Measurements from ENCODE around the gene PHLPP1.

Gene PHLPP1

DNA sequence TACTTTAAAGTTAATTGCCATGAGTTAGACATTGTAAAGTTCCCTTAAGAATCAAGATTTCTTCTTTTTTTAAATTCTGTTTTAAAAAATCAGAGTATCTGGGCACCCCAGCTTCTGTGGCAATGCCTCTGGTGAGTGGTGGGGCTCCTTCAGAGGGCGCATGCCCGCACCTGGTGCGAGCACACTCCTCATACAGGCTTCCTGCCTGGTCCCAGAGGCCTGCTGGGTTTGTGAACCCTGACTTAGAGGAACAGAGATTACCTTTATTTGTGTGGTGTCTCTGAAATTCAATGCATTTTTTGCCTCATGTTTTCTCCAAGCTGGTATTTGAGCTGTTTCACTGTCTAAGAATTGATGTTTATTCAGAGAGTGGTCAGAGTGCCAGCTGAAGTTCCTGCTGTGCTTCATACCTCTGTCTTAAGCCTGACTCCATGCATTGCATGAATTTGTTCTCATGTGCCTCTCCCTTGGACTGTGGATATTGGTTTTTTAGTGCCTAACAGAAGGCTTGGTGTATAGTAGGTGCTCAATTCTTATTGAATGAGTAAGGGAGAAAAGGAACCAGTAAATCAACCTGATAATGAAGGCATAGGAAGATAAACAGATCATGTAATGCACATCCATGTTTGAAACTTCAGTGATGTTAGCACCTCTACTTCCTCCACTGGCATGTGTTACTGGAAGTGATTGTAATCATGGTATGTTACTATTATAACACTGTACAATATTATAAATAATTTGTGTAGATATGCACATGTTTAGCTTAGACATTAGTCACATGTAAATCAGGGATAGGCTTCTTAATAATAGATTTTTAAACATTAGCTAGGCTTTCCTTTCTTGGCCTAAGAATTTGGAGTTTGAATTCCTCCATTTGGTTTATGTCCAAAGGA, 29.0 kb downstream of the PHLPP1 start:
- DNase-seq, result no peak

DNA sequence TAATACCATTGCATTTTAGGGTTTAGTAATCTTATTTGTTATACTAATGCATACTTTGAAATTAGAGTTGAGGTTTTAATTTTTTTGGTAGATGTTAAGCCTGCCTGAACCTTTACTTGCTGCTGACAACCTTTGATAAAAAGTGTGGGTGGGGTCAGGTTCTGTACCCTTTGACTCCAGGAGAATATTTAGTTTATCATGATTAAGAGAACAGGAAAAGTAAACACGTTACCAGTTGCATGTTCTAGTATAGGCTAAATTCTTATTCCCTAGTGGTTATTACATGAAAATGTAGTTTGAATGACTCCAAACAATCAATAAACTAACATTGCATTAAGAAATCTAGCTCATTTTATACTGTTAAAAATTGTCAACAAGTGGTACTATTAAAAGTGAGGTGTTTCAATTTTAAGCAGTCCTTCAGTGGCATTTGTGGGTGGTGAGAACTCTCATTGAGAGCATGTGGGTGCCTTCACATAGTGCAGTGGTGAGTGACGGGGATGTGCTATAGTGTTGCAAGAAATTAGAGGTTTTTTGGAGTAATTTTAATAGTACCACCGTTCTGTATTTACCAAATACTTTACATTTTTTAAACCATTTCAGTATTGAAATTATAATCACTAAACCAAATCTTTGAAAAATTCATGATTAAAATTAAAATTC, 29.9 kb downstream of the PHLPP1 start:
- DNase-seq, result no peak

DNA sequence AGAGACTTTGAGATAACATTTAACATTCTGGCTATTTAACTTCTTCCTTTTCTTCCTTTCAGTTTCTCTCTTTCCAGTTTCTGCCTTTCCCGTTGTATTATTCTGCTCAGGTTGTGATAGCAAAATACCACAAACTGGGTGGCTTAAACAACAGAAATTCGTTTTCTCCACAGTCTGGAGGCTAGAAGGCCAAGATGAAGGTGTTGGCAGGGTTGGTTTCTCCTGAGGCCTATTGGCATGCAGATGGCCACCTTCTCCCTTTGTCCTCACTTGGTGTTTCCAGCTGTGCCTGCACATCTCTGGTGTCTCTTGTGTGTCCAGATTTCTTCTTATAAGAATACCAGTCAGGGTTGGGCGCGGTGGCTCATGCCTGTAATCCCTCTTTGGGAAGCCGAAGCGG, 34.0 kb downstream of the PHLPP1 start:
- DNase-seq, result no peak

DNA sequence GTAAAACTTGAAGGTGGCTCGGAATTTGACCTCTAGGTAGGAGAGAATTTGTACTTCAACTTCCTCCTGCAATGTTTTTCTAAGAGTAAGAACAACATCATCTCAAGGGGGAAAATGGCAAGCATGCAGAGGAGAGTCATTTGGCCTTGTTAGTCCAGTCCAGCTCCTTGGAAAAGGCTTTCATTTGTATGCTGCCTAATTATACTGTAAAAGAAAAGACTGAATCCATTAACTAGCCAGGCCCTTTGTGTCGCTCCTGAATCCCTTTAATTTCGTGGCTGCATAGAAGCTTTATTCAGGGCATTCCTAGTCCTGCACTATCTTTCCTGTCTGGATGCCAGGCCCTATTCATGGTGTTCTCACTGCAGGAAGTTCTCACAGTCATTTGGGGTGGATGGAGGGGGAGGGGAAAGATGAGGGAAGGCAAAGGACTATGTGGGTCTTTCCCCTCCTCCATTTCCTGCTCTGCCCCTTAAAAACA, 36.0 kb downstream of the PHLPP1 start:
- no peak for DNase-seq

DNA sequence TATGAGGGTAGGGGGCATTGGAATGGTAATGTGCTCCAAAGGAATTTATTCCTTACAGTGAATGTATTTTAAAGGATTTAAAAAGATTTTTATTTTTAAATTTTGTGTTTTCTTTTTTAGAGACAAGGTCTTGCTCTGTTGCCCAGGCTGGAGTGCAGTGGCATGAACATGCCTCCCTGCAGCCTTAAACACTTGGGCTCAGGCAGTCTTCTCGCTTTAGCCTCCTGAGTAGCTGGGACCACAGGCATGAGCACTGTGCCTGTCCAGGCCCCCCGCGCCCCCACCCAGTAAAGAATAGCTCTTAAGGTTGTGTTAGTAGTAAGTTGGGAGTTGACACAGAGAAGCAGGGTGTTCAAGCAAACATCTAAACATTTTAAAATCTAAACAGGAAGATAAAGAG, 36.6 kb downstream of the PHLPP1 start:
- DNase-seq, result no peak

DNA sequence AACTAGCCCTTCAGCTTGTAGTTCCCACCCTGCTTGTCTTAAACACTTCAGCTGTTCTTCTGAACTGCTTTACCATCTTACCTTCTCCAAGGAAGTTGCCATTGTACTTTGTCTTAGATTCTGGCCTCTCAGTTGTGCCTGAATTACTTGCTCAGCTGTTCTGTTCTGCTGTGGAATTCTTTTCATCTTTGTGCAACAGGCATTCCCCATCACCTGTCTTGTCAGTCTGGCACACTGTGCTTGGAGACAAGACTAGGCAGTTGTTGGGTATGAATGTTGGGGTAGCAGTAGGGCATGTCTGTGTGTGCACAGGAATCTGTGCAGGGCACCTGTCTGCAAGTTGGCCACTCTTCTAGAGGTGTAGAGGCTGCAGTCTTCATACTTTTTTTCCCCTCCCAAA, 38.7 kb downstream of the PHLPP1 start:
- no peak for DNase-seq

DNA sequence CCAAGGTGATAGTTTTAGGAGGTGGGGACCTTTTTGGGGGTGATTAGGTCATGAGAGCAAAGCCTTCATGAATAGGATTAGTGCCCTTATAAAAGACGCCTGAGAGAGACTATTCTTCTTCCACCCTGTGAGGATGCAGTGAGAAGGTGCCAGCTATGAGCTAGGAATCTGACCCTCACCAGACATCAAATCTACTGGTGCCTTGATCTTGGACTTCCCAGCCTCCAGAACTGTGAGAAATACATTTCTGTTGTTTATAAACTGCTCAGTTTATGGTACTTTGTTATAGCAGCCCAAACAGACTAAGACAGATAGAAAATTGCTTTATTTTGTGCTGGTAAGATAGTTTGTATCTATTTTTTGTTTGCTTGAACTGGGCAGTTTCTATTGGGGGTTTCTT, 40.1 kb downstream of the PHLPP1 start:
- DNase-seq, result no peak

DNA sequence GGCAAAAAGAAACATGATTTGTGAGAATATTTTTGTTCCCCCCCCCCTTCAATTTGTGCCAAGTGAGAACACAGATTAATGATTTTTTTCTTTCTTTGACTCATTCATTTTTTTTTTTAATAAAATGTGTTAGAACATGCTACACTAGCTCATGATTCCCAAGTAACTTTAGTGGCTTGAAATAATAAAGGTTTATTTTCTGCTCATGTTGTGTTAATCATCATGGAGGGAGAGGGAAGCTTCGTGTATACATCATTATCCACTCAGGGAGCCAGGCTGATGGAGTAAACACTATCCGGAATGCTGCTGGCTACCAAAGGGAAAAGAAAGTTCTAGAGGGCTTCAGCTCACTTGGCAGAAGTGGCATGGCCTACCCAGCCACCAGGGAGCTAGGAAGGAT, 40.6 kb downstream of the PHLPP1 start:
- DNase-seq, result no peak

DNA sequence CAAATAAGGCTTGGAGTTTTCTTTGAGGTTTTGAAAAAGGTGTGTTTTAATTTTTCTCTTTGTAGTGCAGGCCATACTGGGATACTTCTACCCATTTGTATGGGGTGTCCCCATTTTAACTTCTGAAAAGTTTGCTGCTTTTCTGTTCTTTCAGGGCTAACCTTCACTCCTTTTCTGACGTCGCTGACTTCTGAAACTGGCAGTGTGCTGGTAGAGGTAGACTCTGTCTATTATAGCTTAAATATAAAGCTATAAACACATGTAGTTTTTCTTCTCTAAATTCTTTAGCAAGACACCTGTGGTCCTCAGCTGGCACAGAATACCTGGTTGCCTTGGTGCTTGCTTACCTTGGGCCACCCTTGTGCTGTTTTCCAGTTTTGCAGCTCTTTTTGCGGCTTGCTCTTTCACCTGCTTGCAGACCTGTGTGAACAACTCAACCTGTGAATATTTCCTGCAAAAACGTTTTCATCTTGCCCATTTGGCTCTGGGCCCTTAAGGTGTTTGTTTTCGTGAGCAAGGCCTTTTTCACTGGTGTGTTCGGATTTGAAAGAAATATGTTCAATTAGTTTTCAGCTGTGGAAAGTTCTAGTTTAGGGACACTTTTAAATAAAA, 42.2 kb downstream of the PHLPP1 start:
- no peak for DNase-seq

DNA sequence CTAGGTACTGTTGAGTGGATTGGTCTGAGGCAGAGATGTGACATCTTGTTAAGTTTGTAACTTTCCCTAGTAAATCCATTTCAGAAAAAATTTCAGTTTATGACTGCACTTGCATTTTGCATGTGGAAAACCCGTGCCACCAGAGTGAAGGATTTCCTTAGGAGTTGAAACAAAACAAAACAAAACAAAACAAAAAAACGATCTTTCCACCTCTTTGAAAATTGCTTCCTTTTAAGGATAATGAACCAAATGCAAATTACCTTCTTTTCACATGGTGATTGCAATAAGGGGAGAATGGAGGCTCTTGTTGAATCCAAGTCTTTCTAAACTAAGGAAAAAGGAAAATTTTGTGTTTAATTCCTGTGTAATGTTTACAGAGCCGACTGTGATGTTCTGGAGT, 43.2 kb downstream of the PHLPP1 start:
- DNase-seq, result no peak

DNA sequence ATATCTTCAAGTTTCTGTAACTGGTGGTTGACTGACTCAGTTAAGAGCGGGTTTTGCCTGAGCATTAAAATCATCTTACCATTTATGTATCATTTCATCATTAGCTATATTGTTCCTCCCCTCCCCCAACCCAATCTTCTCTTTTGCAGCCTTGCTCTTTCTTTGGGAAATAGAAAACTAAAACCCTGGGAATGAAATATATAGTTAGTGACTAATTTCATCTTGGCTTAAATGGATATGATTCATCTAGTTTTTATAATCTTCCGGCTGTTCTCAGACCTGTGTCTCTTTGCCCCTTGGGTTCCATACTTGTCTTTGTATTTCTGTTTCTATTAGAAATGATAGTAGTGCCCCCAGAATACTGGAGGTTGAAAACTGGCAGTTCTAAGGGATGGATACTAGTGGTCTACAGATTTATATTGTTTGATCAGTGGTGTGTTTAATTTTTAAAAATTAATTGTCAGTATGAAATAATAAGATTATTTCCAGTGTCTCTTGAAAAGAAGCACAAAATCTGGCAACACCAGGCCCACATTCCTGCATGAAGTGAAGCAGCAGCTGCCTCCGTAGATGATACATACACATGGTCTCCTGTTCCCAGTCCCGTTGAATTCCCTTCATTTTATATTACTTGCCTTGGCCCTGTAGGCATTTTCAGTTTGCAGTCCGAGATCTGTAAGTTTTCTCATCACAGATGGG, 44.5 kb downstream of the PHLPP1 start:
- DNase-seq, result no peak

DNA sequence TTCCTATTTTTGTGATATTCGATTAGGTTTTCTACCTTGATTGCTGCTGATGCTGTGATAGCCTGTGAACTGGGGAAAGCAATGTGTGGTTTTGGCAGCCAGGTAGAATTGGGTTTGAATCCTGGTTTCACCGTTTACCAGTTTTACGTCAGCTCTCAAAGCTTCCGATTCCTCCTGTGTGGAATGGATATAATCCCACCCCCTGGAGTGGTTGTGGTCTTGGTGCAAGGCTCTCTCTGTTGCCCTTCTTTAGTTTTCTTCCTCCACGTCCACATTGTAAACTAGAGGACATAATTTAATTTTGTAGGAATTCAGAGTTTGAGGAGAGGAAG, 45.0 kb downstream of the PHLPP1 start:
- DNase-seq, result no peak

DNA sequence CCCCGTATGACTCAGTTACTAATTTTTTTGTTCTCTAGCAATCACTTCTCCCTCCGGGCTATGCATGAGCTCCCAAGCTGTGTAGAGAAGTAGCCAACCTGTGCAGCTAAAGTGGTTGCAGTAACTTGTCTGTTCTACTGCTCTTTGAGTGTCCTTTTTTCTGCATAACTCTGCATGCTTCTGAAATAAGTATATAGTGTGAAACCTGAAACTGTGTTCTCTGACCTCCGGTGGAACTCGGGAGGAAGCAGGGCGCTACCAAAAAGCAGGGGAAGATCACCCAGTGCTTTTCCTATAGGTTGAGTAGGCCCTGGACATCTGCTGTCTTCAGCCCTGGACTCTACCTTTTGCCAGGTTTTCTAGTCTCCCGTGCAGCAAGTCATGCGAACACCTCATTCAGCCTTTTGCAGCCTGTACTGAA, 47.8 kb downstream of the PHLPP1 start:
- no peak for DNase-seq

DNA sequence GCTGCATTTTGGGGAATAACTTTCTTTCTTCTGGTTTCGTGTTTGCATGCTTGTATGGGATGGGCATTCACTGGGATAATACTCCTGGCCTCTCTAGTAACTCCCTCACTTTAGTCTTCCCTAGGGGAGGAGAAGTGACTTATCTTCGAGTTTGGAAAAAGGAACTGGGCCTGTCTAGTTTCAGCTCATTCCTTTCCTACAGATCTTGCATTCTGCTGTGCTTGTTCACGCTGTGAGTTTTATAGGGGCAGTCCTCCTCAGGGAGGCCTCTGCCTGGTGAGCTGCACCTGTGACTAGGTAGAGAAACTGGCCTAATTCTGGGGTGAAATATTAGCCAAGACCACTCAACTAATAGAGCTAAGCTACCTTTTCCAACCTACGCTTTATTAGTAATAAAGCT, 50.9 kb downstream of the PHLPP1 start:
- no peak for DNase-seq

DNA sequence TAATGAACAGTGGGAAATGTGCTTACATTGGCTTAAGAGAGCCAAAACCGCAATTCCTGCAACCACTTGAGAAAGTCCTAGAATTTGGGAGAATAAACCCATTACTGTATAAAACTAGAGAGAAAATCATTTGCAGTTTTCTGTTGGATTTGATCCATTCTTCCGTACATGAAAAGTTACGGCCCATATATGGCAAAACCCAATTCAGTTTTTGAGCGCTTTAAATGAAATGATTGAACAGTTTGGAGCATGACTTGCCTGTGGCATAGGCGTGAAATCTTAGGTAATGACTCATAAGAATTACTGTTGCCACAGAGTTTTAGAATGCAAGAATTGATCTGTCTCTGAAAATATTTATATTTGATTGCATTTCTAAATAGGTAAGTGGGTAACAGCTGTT, 52.0 kb downstream of the PHLPP1 start:
- DNase-seq, result no peak

DNA sequence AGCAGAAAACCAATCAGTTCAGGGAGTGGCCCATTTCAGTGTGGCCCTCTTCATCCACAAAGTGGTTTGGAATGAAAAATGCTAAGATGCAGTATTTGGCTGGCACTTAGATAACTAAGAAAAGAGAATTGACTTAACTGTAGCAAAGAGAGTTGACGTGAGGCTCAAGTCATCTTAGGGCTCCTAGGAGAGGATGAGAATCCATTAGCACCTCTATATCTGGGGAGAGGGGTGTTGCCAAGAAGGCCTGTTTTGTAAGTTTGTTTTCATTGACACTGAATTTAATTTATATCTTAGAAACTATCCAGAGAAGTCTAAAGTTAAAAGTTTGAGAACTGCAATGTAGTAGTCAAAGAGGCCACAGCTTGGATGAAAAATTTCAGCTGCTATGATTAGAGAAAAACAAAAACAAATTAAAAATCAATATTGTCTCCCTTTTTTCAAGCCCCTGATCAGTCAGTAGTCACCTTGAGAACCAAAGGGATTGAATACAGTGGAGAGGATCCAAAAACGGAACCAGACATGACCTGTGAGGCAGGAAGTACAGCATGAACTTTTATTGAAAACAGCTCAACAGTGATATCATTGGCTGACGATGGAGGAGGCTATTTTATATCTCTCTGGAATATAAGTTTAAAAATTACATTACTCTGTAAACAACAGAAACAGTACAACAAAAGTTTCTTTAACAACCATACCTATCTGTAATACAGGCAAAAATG, 52.7 kb downstream of the PHLPP1 start:
- DNase-seq, result no peak

DNA sequence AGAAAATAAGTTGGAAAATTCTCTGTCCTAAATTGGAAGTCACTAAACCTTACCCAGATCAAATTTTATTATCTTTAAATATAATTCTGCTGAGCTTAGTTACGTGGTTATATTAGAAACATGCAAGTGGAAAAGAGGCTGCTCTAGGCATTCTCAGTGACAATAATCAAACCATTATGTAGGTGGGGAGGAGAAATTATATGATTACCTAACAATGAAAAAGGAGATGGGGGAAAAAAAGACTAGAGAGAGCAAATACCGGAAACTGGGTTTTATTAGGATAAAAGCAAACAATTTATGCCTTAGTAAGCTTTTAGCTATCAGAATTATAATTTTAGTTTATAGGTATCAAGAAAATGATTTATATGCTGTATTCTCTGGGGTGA, 53.2 kb downstream of the PHLPP1 start:
- DNase-seq, result no peak

DNA sequence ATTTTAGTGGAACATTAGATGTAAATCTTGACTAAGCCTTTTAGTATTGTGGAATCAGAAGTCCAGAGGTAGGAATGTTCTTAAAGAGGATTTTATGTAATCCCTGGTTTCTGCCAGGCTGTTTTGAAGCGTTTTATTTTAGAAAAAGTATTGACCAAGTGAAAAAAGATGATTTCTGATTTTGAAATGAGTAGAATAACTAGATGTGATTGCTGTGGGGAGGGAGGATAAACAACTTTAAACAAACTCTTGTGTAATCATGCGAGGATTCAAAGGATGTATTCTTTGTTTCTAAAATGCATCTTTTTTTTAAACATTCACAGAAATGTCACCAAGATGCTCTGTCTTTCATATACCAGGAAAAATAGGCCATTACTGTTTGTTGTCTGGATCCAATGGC, 53.9 kb downstream of the PHLPP1 start:
- DNase-seq, result no peak

DNA sequence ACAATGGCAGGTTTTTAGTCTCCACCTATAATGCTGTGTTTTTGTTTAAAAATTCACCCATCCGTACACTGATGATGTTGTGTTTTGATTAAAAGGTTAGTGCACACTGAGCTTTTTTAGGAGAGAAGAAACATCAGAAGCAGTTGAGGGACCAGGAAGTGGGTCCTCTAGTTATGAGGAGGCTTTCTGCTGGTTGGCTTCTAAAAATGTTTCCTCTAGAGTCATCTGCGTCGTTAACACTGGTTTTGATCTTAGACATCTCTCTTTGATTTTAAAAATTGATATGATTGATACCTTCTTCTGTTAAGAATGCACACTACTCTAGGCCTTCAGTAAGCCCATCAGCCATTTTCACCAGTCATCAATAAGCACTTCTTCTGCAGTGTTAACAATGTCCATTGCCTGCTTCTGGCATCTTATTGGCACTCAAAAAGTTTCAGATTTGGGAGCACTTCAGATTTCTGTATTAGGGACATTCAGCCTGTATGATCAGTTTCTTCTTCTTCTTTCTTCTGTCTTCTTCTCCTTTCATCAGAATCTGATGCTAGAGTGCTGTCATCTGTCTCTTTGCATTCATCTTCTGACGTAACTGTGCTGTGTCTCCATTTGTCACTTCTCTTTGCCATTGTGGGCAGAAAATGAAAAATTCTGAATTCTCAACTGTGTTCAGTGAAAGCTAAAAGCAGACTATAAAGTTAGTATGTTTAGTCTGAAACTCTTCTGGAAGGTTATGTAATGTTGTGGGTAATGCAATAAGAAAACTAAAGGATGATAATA, 56.3 kb downstream of the PHLPP1 start:
- DNase-seq, result no peak

DNA sequence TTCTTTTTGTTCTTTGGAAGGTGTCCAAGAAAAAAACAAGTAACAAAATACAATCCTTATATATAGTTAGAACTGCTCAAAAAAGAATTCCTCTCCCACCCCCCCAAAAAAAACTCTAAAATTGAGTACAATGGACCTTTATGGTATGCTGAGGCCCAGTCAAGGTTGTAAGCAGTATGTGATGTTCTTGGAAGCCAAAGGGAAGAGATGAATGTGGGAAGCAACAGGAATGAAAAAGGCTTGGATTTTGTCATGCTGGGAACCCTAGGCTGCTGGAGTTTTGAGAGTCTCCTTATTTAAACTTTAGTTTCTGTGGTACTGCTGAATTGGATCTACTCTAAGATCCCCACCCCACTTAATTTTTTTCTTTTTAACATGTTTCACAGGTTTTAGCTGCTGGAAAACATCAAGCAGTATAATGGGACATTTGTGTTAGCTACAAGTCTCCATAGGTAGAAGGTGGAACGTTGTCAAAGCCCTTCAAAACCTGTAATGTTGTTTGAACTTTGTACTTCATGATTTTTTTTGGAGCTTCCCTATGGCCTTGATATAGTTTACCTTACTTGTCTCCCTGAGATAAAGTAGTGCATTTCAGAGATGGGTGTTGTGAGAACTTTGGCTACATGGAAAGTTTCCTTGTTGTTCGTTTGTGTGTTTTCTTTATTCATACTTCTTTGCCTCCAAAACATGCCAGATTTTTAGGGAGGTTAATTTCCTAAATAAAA, 57.7 kb downstream of the PHLPP1 start:
- no peak for DNase-seq

DNA sequence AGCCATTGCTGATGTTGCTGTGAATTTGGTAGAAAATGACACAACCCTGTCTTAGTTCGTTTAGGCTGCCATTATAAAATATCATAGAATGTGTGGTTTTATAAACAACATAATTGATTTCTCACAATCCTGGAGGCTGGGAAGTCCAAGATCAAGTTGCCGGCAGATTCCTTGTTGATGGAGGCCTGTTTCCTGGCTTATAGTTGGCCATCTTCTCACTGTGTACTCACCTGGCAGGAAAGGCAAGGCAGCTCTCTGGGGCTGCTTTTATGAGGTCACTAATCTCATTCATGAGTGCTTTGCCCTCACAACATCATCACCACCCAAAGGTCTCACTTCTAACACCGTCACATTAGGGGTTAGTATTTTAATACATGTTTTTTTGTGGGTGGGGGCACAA, 58.4 kb downstream of the PHLPP1 start:
- no peak for DNase-seq
